Measurements from ENCODE around the gene GRID1.

DNA sequence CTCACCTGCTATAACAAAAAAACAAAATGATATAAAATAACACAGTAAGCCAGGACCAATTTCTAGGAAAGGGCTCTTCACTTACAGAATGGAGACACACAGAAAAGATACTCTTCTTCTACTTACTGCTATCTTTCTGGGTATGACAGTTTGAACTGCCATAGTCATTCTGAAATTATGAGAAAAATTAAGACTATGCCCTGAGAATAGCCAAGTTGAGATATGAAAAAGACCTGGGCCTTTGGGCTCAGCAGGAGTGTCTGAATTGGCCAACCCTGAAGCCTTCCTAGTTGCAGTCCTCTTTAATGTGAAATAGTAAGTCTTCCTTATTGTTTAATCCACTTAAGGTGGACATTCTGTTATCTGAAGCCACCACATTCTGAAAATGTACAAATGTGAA is 519.5 kb downstream of the GRID1 start:
- TF ChIP-seq ZNF274 (IDR thresholded peaks at IDR 0.05; ENCODE audit: insufficient read depth, insufficient read length) (no peak), POLR2A (IDR thresholded peaks at IDR 0.05; ENCODE audit: low read depth, low read length) (no peak), GATAD2B (conservative IDR thresholded peaks at IDR 0.05; ENCODE audit: low read depth) (no peak), RAD21 (IDR thresholded peaks at IDR 0.05; ENCODE audit: insufficient read depth, low read depth, low read length) (no peak), SMAD1 (IDR thresholded peaks at IDR 0.05; ENCODE audit: low read depth, partially characterized antibody) (no peak)
